Kidney (tissue), 14 donors: ENCODE results near the gene ALOX5AP. TPM values are rescaled to one million over a fixed set of nuclear protein-coding genes. Genes with fewer than 3 reads are reported as not detected.
"Not testable (repeated sequence)": the region's sequence is repeated elsewhere in the genome, so short reads cannot be mapped to it uniquely, and the experiment has no call there.

ENCODE experiments used
- DNase-seq, 5 donors: peaks; one replicate each; pipeline ENCODE4 v3.0.0-alpha.2; 2013 to 2020
- FAIRE-seq: peaks from 2 replicates; lab custom pipeline; 2012; peaks lifted over from hg19 to GRCh38; lab: Jason Lieb, UNC
- H3K27ac ChIP-seq, 2 donors: one replicate each; pipeline ENCODE4 v1.7.0; 2013; ENCODE audit warnings: low read depth in 2 of 2, low read length in 2 of 2, inconsistent platforms in 1 of 2
- H3K27me3 ChIP-seq: one replicate; pipeline ENCODE4 v1.7.1; 2013; ENCODE audit warnings: low read length, inconsistent platforms; ENCODE audit not compliant: control insufficient read depth, insufficient read depth
- H3K36me3 ChIP-seq, 3 donors: one replicate each; pipeline versions ENCODE4 v1.7.0 to v1.7.1; 2013; ENCODE audit warnings: low read length in 3 of 3, control low read depth in 1 of 3, inconsistent platforms in 1 of 3; ENCODE audit not compliant: insufficient read depth in 3 of 3, control insufficient read depth in 2 of 3
- H3K4me1 ChIP-seq, 3 donors: one replicate each; pipeline versions ENCODE4 v1.7.0 to v1.7.1; 2013; ENCODE audit warnings: low read length in 3 of 3, inconsistent platforms in 1 of 3, low read depth in 1 of 3; ENCODE audit not compliant: control insufficient read depth in 2 of 3, insufficient read depth in 2 of 3
- H3K4me3 ChIP-seq, 3 donors: one replicate each; pipeline versions ENCODE4 v1.7.0 to v1.8.1; 2013; ENCODE audit warnings: low read length in 3 of 3, control low read depth in 1 of 3, inconsistent platforms in 1 of 3
- H3K9ac ChIP-seq, 3 donors: one replicate each; pipeline versions ENCODE4 v1.7.0 to v1.7.1; 2013; ENCODE audit warnings: low read length in 3 of 3, control low read depth in 1 of 3, inconsistent platforms in 1 of 3
- H3K9me3 ChIP-seq, 3 donors: one replicate each; pipeline versions ENCODE4 v1.7.0 to v1.7.1; 2013; ENCODE audit warnings: low read length in 3 of 3, control low read depth in 1 of 3, inconsistent platforms in 1 of 3; ENCODE audit not compliant: control insufficient read depth in 2 of 3, insufficient read depth in 1 of 3
- intact Hi-C: fragments of 100-400 bp; cut with DNase I; formaldehyde crosslinking; loops from one replicate; pipeline ENCODE4 v1.11.1; 2022
- polyA plus RNA-seq: library from polyadenylated mRNA; stranded (reverse); fragments of 350-450 nt; fragmentation: Illumina TruSeq; extraction: RNeasy Lipid Tissue Mini Kit (QIAGEN cat#74804); gene quantifications from one replicate; pipeline ENCODE4 v1.2.3, GENCODE V29; 2014; ENCODE audit warnings: low read depth, low replicate concordance; ENCODE audit not compliant: insufficient read depth
- total RNA-seq: library from RNA; stranded (reverse); fragmentation: NEBNext Ultra II Directional; extraction: Animal tissue kit (Norgen Biotek cat#: 25700); gene quantifications from one replicate; pipeline ENCODE4 v1.2.1, GENCODE V29; 2021
- TF ChIP-seq, protein P1 (sequence below): IDR thresholded peaks from 3 replicates; pipeline ENCODE4 v1.5.1; 2012; ENCODE audit warnings: mild to moderate bottlenecking, moderate library complexity, borderline replicate concordance; ENCODE audit not compliant: insufficient read depth; ENCODE audit errors: extremely low read depth
- donor health status: control.
- donor health status: control.
- donor health status: control.
- donor health status: control.
- donor health status: control.
- donor health status: DM: yes; HTN: yes; CAD: no.
- donor health status: Normal renal cell carcinoma (clear cell type).

ALOX5AP gene
- total and polyA plus RNA-seq, 2 donors from 2014 or later = 15.4 to 25.0 TPM

DNA sequence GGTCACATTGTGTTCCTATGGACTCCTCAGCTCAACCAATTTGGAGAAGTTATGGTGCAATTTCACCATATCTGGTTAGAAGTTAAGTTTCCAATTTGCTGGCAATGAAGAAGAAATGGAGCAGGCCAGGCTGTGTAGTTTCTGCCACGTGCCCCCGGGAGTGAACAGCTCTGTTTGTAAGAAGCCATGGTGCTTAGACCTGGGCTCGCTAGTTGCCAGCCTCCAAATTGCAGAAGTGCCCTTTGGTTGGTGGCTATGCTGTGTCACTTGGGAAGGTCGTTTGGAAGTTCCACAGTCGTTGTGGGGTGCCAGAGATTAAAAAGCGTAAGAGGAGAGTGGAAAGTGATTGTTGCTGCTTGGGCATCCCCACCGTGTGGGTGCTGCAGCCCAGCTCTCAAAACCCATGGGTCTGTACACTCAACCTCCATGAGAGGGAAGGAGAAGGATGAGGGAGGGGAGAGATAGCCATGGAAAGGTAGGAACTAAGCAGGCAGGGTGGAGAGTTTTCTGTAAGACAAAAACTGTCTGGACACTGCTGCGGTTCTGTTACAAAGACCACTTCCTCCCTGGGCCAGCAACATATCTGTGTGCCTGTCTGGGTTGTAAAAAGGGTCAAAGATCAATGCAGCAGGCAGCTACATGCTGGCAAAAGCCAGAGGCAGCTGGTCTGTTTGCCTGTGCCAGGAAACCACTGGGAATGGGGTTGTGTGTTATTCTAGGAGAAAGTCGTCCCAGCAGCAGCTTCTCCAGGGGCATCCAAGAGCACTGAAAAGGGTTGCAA lies 10.8 kb downstream of the ALOX5AP start:
- H3K27ac ChIP-seq = no peak overlapping the region
- no peak overlapping the region for H3K4me3 ChIP-seq
- intact Hi-C loops = no loop called here
- H3K27me3 ChIP-seq = no peaks in the 10 kb centered on the region
- peaks cover 0 to 19% (median 16%) of the 10 kb centered on the region in 3 donors for H3K4me1 ChIP-seq
- H3K9me3 ChIP-seq = no peaks in the 10 kb centered on the region
- TF ChIP-seq, protein P1, sequence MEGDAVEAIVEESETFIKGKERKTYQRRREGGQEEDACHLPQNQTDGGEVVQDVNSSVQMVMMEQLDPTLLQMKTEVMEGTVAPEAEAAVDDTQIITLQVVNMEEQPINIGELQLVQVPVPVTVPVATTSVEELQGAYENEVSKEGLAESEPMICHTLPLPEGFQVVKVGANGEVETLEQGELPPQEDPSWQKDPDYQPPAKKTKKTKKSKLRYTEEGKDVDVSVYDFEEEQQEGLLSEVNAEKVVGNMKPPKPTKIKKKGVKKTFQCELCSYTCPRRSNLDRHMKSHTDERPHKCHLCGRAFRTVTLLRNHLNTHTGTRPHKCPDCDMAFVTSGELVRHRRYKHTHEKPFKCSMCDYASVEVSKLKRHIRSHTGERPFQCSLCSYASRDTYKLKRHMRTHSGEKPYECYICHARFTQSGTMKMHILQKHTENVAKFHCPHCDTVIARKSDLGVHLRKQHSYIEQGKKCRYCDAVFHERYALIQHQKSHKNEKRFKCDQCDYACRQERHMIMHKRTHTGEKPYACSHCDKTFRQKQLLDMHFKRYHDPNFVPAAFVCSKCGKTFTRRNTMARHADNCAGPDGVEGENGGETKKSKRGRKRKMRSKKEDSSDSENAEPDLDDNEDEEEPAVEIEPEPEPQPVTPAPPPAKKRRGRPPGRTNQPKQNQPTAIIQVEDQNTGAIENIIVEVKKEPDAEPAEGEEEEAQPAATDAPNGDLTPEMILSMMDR = no peak
- H3K9ac ChIP-seq = peak overlapping the region in 1 of 3 donors; percentile 13
- DNase-seq (peak in 3 of 5 donors; percentile 44 to 67 (median 46)), FAIRE-seq (no peak)
- no peaks in the 10 kb centered on the region for H3K36me3 ChIP-seq

DNA sequence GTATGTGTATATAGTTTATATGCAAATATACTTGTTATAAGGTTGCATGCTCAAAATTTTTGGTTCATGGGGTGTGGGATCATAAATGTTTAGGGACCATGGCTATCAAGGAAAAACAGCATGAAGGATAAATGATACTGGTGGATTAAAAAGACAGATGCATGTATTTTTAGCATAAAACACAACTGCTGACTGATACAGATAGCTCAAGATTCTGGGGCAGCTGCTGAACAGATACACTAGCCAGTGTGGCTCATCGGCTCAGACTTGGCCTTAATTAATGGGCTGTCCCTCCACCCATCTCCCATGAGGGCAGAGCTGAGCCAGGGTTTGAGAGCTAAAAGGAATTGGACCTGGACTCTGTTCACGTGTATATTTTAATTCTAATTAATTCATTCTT lies 11.4 kb downstream of the ALOX5AP start:
- no peaks in the 10 kb centered on the region for H3K36me3 ChIP-seq
- no peaks in the 10 kb centered on the region for H3K27me3 ChIP-seq
- intact Hi-C loops = no loop called here
- no peak overlapping the region for H3K27ac ChIP-seq
- no peak for DNase-seq
- no peak overlapping the region for H3K9ac ChIP-seq
- no peak overlapping the region for H3K4me3 ChIP-seq
- no peak for FAIRE-seq
- no peaks in the 10 kb centered on the region for H3K9me3 ChIP-seq
- TF ChIP-seq, protein P1 = no peak
- H3K4me1 ChIP-seq = peaks cover 0 to 19% (median 16%) of the 10 kb centered on the region in 3 donors

DNA sequence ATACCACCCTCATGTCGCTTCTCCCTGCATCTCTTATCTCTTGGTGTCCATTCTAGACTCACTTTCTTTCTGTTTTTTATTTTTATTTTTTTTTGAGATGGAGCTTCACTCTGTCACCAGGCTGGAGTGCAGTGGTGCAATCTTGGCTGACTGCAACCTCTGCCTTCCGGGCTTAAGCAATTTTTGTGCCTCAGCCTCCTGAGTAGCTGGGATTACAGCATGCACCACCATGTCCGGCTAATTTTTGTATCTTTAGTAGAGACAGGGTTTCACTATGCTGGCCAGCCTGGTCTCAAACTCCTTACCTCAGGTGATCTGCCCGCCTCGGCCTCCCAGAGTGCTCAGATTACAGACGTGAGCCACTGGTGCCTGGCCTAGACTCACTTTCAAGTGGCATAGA lies 12.5 kb downstream of the ALOX5AP start:
- H3K4me3 ChIP-seq, H3K9me3 ChIP-seq, H3K27ac ChIP-seq, H3K9ac ChIP-seq, intact Hi-C loops, FAIRE-seq, H3K27me3 ChIP-seq, H3K36me3 ChIP-seq, DNase-seq: not testable (repeated sequence)
- peaks cover 0 to 19% (median 16%) of the 10 kb centered on the region in 3 donors for H3K4me1 ChIP-seq

DNA sequence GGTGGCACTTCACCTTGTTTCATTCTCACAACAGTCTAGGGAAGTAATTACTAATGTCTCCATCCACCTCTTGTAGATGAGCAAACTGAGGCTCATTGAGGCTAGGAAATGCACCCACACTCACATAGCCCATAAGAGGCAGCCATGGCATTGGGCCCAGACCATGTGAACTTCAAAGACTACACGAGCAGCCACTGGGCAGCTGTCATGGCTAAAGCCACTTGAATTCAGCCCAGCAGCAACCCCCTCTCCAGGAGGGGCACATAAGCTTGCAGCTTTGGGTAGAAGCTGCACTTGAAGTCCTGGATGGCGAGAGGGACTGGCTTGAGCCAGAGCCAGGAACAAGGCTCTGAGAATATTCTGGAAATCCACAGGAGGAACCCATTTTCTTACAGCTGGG lies 13.4 kb downstream of the ALOX5AP start:
- H3K4me3 ChIP-seq = no peak overlapping the region
- no peak for FAIRE-seq

More for the DNA sequence above, 13.4 kb downstream of the ALOX5AP start:
- Histone ChIP-seq H3K9me3 (no peaks in the 10 kb centered on the region), H3K27ac (no peak overlapping the region), H3K36me3 (no peaks in the 10 kb centered on the region), H3K9ac (no peak overlapping the region), H3K27me3 (no peaks in the 10 kb centered on the region), H3K4me1 (peaks cover 0 to 19% (median 12%) of the 10 kb centered on the region in 3 donors)
- no peak for DNase-seq
- TF ChIP-seq, protein P1 = no peak
- intact Hi-C loops = no loop called here
